ENCODE results near the gene ANTXRL.
"Not testable (repeated sequence)": the region's sequence is repeated elsewhere in the genome, so short reads cannot be mapped to it uniquely, and the experiment has no call there.

GRCh38 chr10:46282421-46282831 lies 4.4 kb upstream of the ANTXRL start:
- TF ChIP-seq CTCF (IDR thresholded peaks at IDR 0.05; ENCODE audit: insufficient read depth, low read length); POLR2AphosphoS5 (IDR thresholded peaks at IDR 0.05; ENCODE audit: low read depth); GABPA (IDR thresholded peaks at IDR 0.05; ENCODE audit: low read depth); SPI1 (IDR thresholded peaks at IDR 0.05; ENCODE audit: borderline replicate concordance, low read depth): not testable (repeated sequence)
- TF ChIP-seq, protein P1, sequence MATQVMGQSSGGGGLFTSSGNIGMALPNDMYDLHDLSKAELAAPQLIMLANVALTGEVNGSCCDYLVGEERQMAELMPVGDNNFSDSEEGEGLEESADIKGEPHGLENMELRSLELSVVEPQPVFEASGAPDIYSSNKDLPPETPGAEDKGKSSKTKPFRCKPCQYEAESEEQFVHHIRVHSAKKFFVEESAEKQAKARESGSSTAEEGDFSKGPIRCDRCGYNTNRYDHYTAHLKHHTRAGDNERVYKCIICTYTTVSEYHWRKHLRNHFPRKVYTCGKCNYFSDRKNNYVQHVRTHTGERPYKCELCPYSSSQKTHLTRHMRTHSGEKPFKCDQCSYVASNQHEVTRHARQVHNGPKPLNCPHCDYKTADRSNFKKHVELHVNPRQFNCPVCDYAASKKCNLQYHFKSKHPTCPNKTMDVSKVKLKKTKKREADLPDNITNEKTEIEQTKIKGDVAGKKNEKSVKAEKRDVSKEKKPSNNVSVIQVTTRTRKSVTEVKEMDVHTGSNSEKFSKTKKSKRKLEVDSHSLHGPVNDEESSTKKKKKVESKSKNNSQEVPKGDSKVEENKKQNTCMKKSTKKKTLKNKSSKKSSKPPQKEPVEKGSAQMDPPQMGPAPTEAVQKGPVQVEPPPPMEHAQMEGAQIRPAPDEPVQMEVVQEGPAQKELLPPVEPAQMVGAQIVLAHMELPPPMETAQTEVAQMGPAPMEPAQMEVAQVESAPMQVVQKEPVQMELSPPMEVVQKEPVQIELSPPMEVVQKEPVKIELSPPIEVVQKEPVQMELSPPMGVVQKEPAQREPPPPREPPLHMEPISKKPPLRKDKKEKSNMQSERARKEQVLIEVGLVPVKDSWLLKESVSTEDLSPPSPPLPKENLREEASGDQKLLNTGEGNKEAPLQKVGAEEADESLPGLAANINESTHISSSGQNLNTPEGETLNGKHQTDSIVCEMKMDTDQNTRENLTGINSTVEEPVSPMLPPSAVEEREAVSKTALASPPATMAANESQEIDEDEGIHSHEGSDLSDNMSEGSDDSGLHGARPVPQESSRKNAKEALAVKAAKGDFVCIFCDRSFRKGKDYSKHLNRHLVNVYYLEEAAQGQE (IDR thresholded peaks at IDR 0.05; ENCODE audit: insufficient replicate concordance, low read depth), result not testable (repeated sequence)

All from HL-60 (cell line).